Activated CD8-positive, alpha-beta T cell treated with anti-CD3 and anti-CD28 coated beads for 36 hours (primary cell): ENCODE results near the gene ZNRF4. TPM values are rescaled to one million over a fixed set of nuclear protein-coding genes. Genes with fewer than 3 reads are reported as not detected.
"Not testable (repeated sequence)": the region's sequence is repeated elsewhere in the genome, so short reads cannot be mapped to it uniquely, and the experiment has no call there.

Experiments
- ATAC-seq: fragments of 200-7000 bp; cut with Tn5 transposase; one replicate; pipeline ENCODE4 v1.10.0; 2021; ENCODE audit warnings: mild to moderate bottlenecking, moderate library complexity
- CTCF ChIA-PET: fragments of 350-600 bp; sonication (Branson Sonifier 250); formaldehyde crosslinking; loops from one replicate; lab custom pipeline; 2021; ENCODE audit warnings: antibody characterized with exemption; lab: Charles Lee
- POLR2A ChIA-PET: fragments of 350-600 bp; sonication (Branson Sonifier 250); formaldehyde crosslinking; loops from one replicate; lab custom pipeline; 2021; ENCODE audit warnings: antibody characterized with exemption; lab: Charles Lee
- DNase-seq: peaks from one replicate; pipeline ENCODE4 v3.0.0-alpha.2; 2020
- H3K27ac Mint-ChIP-seq: one replicate; pipeline ENCODE4 v1.8.0; 2021; ENCODE audit warnings: mild to moderate bottlenecking, mixed read lengths
- H3K27me3 Mint-ChIP-seq: one replicate; pipeline ENCODE4 v1.8.0; 2021; ENCODE audit warnings: mixed read lengths
- H3K36me3 Mint-ChIP-seq: one replicate; pipeline ENCODE4 v1.8.0; 2021; ENCODE audit warnings: low read depth, mixed read lengths
- H3K4me1 Mint-ChIP-seq: one replicate; pipeline ENCODE4 v1.8.0; 2021; ENCODE audit warnings: low read depth, mixed read lengths
- H3K4me3 Mint-ChIP-seq: one replicate; pipeline ENCODE4 v1.8.0; 2021; ENCODE audit warnings: mild to moderate bottlenecking, moderate library complexity, mixed read lengths
- H3K9me3 Mint-ChIP-seq: one replicate; pipeline ENCODE4 v1.8.0; 2021; ENCODE audit warnings: mixed read lengths
- intact Hi-C: fragments of 100-400 bp; cut with micrococcal nuclease; formaldehyde crosslinking; loops from one replicate; pipeline ENCODE4 v1.10.0; 2022
- total RNA-seq, 2 experiments: library from RNA; stranded (reverse); gene quantifications; one replicate each; pipeline ENCODE4 v1.2.3, GENCODE V29; 2021
- TF ChIP-seq, protein P1 (sequence below): fragments of 200-600 bp; IDR thresholded peaks from one replicate; pipeline ENCODE4 v1.8.0; 2022; ENCODE audit warnings: antibody characterized with exemption, mild to moderate bottlenecking

The ZNRF4 gene, protein sequence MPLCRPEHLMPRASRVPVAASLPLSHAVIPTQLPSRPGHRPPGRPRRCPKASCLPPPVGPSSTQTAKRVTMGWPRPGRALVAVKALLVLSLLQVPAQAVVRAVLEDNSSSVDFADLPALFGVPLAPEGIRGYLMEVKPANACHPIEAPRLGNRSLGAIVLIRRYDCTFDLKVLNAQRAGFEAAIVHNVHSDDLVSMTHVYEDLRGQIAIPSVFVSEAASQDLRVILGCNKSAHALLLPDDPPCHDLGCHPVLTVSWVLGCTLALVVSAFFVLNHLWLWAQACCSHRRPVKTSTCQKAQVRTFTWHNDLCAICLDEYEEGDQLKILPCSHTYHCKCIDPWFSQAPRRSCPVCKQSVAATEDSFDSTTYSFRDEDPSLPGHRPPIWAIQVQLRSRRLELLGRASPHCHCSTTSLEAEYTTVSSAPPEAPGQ
- total RNA-seq = not detected

DNA sequence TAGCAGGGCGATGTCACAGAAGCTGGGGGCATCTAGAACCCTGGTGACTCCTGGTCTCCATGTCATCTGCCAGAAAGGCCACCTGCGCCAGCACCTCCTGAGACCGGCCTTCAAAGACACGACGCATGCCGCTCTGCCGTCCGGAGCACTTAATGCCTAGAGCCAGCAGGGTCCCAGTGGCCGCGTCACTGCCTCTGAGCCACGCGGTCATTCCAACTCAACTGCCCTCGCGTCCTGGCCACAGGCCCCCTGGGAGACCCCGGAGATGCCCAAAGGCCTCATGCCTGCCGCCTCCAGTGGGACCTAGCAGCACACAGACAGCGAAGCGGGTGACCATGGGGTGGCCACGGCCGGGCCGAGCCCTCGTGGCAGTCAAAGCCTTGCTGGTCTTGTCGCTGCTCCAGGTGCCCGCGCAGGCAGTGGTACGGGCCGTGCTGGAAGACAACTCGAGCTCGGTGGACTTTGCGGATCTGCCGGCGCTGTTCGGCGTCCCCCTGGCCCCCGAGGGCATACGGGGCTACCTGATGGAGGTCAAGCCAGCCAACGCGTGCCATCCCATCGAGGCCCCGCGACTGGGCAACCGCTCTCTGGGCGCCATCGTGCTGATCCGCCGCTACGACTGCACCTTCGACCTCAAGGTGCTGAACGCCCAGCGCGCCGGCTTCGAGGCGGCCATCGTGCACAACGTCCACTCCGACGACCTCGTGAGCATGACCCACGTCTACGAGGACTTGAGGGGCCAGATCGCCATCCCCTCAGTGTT is at the start of gene ZNRF4:
ZNRF4 (plus strand) TSS at position 51 of the 763 bp plus-strand sequence; CDS start at position 126, 75 bp downstream.
- intact Hi-C loops = no loop called here
- H3K9me3 Mint-ChIP-seq = no peaks in the 10 kb centered on the region
- H3K27me3 Mint-ChIP-seq = peaks cover 4% of the 10 kb centered on the region
- DNase-seq (no peak), ATAC-seq (no peak)
- TF ChIP-seq, protein P1, sequence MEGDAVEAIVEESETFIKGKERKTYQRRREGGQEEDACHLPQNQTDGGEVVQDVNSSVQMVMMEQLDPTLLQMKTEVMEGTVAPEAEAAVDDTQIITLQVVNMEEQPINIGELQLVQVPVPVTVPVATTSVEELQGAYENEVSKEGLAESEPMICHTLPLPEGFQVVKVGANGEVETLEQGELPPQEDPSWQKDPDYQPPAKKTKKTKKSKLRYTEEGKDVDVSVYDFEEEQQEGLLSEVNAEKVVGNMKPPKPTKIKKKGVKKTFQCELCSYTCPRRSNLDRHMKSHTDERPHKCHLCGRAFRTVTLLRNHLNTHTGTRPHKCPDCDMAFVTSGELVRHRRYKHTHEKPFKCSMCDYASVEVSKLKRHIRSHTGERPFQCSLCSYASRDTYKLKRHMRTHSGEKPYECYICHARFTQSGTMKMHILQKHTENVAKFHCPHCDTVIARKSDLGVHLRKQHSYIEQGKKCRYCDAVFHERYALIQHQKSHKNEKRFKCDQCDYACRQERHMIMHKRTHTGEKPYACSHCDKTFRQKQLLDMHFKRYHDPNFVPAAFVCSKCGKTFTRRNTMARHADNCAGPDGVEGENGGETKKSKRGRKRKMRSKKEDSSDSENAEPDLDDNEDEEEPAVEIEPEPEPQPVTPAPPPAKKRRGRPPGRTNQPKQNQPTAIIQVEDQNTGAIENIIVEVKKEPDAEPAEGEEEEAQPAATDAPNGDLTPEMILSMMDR = no peak
- H3K4me3 Mint-ChIP-seq = no peak within 1 kb of the TSS
- ChIA-PET CTCF (no interaction called here), POLR2A (no interaction called here)
- no peaks in the 10 kb centered on the region for H3K4me1 Mint-ChIP-seq
- H3K27ac Mint-ChIP-seq = no peak within 1 kb of the TSS
- H3K36me3 Mint-ChIP-seq = no peaks in the 10 kb centered on the region

DNA sequence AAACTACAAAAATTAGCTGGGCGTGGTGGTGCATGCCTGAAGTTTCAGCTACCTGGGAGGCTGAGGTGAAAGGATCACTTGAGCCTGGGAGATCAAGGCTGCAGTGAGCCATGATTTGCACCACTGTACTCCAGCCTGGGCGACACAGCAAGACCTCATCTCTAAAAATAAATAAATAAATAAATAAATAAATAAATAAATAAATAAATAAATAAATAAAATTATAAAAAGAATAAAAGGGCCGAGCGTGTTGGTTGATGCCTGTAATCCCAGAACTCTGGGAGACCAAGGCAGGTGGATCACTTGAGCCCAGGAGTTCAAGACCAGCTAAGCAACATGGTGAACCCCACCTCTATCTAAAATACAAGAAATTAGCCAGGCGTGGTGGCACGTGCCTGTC is 49.0 kb upstream of the ZNRF4 start:
- ATAC-seq, DNase-seq, H3K27ac Mint-ChIP-seq, intact Hi-C loops, CTCF ChIA-PET, H3K36me3 Mint-ChIP-seq, H3K4me3 Mint-ChIP-seq, POLR2A ChIA-PET, H3K4me1 Mint-ChIP-seq, H3K27me3 Mint-ChIP-seq: not testable (repeated sequence)
- H3K9me3 Mint-ChIP-seq = peaks cover 11% of the 10 kb centered on the region

DNA sequence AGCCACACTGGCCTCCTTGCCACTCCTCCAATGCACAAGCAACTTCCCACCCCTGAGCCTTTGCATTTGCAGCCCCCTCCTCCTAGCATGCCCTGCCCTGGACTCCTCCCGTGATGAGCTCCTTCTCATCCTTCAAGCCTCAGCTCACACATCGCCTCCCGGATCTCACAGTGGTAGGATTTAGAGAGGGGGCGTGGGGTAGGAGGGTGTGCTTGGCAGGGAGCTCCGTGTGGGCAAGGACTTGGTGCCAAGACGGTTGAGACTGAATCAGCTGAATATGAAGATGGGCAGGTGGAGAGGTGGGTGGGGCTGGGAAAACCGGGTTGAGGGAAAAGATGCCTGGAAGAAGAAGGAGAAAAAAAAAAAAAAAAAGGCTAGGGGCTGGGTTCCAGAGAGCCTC is 48.4 kb upstream of the ZNRF4 start:
- Mint-ChIP-seq H3K4me3 (no peak overlapping the region), H3K36me3 (no peaks in the 10 kb centered on the region), H3K27me3 (peaks cover 11% of the 10 kb centered on the region), H3K4me1 (no peaks in the 10 kb centered on the region), H3K9me3 (peaks cover 11% of the 10 kb centered on the region), H3K27ac (no peak overlapping the region)
- DNase-seq (no peak), ATAC-seq (no peak)
- CTCF ChIA-PET = no interaction called here
- POLR2A ChIA-PET = interaction anchor here (0.6 kb wide), 2 partner anchors 27 to 214 kb away, joined by 3 read pairs; no protein-coding TSS in a partner anchor
- TF ChIP-seq, protein P1 = no peak
- intact Hi-C loops = no loop called here

DNA sequence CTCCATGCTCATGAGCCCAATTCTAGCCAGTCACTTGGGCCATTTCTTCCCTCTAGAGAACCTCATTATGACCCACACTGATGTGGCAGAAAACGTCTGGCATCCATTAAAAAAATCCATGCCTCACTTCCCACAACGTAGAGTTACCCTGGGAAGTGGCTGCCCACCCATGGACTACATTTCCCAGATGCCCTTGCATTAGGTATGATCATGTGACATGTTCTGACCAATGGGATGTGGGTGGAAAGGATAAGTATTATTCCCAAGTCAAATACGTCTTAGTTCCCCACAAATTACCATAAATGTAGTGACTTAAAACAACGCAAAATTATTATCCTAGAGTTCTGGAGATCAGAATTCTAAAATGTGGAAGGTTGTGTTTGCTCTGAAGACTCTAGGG is 47.9 kb upstream of the ZNRF4 start:
- peaks cover 11% of the 10 kb centered on the region for H3K27me3 Mint-ChIP-seq

More for the DNA sequence above, 47.9 kb upstream of the ZNRF4 start:
- Mint-ChIP-seq H3K27ac (no peak overlapping the region), H3K9me3 (peaks cover 11% of the 10 kb centered on the region), H3K4me1 (no peaks in the 10 kb centered on the region), H3K36me3 (no peaks in the 10 kb centered on the region), H3K4me3 (no peak overlapping the region)
- ChIA-PET POLR2A (interaction anchor here (0.6 kb wide), 2 partner anchors 28 to 213 kb away, joined by 3 read pairs; no protein-coding TSS in a partner anchor), CTCF (no interaction called here)
- TF ChIP-seq, protein P1 = no peak
- intact Hi-C loops = no loop called here
- no peak for ATAC-seq
- no peak for DNase-seq
